GM19099 (cell line): Measurements from ENCODE around the gene EPS8.

Experiments used
- POLR2A ChIP-seq: IDR thresholded peaks from 3 replicates; pipeline ENCODE4 v1.6.1; 2011; ENCODE audit warnings: low read depth; ENCODE audit not compliant: insufficient read length; ENCODE audit errors: extremely low read depth

Gene EPS8

DNA sequence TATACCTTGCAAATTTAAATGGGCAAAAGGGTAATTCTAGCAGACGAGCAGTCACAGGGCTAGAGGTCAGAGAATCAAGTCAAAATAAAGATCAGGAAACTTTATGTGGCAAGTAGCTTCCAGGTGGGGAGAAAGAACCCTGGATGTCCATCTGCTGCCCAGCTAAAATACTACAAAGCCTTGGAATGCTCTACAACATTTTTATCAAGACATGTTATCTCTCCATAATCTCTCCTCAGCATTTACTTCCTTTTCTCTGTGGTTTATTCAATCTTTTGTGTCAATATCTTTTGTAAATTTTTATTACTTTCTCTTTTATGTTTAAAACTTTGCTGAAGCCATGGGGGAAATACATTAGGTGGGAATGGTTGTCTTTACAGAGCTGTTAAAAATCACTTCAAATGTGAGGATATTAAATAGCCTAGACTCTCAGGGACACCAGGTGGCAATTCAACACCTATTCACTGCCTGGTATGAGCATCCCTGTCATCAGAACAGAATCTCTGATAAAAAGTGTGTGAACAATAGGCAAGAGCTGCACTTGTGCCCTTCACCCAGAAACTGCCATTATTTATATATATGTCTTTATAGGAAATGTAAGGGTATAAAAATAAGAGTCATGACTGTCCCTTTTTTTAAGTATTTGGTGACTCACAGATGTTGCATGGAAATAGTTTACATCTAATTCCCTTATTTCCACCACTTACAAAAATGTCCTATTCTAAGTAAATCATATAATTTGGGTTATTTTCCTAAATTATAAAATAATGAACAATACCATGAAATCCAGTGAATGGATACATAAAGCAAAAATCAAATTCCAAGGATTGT is 152.9 kb downstream of the EPS8 start:
- TF ChIP-seq POLR2A, result no peak

DNA sequence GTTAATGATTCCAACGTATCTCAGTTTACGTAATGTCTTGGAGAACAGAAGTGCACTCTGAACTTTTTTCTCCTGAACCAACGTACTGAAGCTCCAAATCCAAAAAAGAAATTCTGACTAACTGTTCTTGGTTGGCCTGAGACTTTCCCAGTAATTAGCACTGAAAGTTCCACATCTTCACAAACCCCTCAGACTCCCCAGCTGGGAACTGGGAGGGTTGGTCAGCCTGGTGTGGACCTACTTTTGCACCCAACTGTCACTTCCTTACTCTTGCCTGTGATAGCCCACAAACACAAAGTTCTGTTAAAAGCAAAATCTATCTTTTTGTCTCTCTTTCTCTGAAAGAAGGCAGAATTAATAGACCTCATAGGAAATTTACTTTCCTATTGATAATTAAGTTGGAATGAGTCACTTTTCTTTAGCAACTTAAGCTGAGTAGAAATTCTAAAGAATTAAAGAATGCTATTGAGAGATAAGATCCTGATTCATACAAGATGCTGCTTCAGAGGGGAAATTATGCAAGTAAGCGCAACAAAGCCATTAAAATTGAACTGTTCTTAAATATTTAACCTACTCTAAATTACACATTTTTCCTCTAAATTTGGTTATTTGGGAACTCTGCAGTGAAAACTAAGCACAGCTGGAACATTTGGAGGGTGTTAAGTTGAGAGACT is 155.0 kb downstream of the EPS8 start:
- no peak for TF ChIP-seq POLR2A

DNA sequence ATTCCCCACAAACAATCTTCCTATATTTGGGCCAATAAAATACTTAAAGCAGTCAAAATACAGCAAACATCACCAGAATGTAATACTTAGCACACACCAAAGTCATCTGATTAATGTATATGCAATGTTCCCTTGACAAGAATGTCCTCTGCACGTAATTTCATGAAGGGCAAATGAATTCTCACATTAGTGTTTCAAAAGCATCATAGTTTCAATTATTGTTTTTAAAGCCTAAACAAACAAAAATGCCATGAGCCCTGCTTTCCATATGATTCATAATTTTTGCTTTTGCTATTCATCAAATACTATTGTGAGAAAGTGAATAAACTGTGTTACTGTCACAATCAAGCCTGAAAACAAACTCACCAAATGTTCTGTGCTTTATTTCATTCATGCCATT is 156.0 kb downstream of the EPS8 start:
- TF ChIP-seq POLR2A, result no peak

DNA sequence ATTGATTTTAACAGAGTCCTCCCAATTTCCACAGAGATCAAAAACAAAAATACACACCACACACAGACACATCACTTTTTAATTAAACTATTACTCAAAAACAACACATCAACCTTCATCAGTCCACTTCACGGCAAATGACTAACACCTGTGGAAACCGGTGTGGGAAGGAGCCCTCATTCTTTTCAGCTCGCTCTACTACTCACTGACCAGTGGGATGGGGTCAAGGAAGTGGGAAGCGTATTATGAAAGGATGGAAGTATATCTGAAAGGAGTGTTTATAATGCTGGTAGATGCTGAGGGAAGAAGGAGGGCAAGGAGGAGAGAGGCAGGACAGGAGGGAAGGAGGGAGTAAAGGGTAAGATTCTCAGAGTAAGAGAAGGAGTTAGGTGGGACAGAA is 156.5 kb downstream of the EPS8 start:
- no peak for TF ChIP-seq POLR2A

DNA sequence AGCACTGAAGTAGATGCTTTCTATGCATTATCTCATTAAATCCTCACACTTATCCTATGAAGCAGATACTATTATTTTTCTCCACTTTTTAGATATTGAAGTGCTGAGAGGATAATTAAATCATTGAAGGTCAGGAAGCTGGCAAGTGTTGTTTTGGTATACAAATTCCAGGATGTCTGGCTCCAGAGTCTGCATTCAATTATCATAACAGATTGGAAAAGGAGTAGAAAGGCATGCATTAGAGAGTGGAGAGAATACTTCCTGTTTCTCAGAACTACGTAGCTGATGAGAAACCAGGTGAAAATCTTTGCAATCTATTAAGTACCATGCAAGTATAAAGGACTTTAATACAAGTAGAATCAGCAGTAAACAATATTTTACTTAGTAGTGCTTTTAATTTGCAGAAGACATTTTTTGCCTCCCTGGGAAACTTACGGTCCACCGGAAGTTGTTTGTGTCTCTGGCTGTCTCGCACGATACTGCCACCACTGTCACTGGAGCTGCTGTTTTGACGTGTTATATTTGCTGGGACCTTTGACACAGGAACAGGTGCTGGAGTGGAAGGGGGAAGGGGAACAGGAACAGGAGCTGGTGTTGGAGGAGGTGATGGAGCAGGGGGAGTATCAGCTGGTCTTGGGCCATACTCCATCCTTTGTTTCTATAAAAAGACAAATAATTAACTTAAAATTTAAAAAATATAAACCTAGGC is 158.0 kb downstream of the EPS8 start:
- TF ChIP-seq POLR2A, result no peak

DNA sequence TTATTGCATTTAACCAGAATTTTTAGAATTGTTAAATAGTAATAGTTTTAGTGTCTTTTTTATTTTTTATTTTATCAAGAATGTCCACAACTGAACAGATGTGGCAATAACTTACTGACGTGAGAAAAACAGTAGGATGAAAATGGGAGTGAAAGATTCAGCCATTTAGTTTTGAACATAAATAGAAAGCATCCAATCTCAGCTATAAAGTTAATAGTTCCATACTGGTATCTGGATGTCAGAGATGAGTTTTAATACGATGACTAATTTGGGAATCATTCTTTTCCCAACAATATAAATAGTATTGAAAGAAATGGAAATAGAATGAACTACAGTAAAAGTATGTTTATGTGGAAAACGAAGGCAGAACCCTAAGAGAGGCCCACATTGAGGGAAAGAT is 159.4 kb downstream of the EPS8 start:
- no peak for TF ChIP-seq POLR2A

DNA sequence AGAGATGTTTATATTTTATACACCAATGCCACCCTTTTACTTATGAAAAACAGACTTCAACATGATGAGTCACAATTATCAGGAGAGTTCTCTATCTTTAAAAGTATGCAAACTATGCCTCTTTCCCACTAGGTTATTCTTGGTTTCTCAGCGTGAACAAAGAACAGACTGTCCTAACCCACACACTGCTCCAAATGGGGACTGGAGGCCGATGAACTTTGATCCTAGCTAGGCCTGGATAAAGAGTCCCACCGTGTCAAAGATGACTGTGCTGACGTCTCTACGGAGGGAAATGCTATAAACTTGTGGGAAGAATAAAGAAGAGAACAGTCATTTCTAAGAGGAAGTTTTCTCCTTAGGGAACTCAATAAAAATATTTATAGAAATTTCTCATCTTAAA is 160.1 kb downstream of the EPS8 start:
- TF ChIP-seq POLR2A, result no peak

DNA sequence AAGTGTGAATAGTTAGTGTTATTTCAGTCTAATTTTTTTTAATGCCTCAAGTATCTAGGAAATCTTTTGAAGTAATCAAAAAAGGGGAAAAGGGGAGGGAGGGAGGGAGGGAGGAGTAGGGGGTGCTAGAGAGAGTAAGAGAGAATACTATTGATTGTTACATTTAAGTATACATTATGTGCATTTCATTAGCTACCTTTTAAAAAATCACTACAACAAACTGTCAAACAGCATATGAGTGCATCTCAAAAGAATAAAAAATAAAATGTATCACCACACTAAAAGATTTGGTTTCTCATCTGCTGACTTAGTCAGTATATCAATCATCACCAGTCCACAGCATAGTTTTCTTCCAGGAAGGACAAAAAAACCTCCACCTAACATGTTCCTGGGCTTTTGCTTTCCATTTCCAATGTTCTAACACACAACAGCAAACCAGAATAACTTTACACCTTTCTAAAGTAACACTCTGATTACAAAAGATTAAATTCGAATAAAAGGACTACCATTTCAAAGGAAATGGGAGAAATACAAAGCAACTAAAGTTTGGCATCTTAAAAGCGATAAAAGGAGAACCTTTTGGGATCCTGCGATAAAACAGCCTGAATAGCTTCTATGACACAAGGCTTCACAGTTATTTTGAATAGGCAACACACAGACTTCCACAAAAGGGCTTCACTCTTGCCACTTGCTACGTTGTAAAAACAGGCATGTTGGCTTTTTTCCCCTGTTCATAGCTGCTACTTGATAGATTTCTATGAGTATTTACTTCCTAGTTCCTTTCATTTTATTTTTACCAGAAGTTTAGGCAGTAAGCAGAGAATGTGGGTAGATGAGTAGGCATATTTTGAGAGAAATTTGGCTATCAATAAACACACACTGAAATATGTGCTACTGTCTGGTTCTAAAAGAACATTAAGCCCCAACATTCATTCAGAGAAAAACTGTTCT is 160.9 kb downstream of the EPS8 start:
- TF ChIP-seq POLR2A, result no peak

DNA sequence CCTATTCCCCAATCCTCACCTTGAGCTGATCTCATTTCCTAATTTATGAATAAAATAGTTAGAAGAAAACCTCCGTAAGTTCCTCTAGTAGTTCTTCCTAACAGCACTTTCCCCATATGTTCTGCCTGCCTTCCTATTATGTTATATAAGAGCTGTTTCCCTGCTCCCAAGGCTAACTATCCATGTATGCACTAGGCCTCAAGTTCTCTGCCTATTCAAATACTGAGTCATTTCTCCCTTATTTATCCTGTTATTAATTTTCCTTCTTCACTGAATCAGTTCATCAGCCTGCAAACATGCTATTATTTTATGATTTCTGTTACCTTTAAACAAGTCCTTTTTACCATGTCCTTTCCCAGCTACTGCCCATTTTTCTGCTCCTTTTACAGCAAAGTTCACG is 164.1 kb downstream of the EPS8 start:
- no peak for TF ChIP-seq POLR2A

DNA sequence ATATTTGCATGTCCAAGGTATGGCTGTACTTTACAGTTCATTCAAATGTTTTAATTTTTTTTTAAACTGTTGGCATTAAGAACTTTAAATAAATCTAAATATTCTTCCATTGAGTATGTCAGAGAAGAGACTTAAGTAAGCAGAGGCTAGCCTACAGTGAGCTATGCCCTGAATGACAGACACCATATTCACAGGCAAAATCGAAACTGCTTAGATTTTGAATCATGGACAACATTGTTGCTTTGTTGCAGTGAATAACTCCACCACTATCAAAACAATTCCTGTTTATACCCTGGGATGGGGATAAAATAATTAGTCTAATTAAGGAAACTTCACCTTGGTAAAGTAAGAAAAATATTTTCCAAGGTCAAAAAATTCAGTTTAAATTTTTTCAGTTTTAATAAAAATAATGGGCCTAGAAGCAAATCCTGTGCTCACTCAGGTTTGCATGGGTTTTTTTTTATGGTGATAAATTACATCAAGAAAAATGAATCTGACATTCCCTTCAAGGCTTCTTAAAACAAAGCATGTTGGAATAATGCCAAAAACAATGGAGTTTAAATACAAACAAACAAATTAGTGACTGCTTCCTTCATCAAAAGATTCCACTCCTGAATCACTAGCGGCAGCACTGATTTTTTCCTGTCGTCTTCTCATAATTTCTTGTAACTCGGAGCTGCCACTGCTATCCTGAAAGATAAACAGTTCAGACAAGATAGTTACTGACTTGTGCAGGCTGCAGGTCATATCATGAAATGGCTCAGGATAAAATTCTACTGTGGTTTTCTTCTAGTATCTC is 168.2 kb downstream of the EPS8 start:
- TF ChIP-seq POLR2A, result no peak

DNA sequence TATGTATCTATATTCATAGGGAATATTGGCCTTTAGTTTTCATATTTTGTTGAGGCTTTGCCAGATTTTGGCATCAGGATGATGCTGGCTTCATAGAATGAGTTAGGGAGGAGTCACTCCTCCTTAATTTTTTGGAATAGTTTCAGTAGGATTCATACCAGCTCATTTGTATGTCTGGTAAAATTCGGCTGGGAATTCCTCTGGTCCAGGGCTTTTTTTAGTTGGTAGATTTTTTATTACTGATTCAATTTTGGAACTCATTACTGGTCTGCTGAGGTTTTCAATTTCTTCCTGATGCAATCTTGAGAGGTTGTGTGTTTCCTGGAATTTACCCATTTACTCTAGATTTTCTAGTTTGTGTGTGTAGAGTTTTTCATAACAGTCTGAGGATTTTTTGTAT is 175.2 kb downstream of the EPS8 start:
- no peak for TF ChIP-seq POLR2A

DNA sequence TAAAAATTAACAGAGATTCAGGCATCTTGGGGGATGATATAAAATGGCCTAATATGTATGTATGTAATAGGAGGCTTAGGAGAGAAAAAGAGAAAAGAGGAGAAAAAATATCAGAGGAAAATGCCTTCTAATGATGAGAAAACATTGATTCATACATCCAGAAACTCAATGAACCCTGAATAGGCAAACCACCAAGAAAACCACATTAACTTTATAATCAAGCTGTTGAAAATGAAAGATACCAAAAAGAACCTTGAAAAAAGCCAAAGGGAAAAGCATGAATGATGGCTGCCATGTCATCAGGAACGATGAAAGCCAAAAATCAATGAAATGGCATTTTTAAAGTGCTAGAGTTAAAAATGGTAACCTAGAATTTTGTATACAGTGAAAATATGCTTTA is 180.2 kb downstream of the EPS8 start:
- TF ChIP-seq POLR2A, result no peak

DNA sequence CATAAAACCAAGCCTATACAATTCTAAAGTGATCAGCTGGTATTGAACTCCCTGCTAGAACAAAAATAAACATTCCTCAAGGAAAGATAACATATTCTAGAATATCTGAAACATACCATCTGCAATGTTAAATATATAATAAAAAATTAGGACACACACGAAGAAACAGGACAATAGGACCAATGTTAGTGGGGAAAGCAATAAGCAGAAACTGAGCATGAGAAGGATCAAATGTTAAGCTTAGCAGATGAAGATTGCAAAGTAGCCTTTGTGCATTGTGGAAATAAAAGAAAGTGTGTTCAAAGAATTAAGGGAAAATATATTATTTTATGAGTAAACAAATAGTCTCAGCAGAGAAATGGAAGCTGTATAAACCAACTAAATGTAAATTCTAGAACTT is 180.8 kb downstream of the EPS8 start:
- TF ChIP-seq POLR2A, result no peak
